Forelimb muscle (tissue), 1 donor: ENCODE results near the gene FHIP2A. TPM values are rescaled to one million over a fixed set of nuclear protein-coding genes. Genes with fewer than 3 reads are reported as not detected.
"Not testable (repeated sequence)": the region's sequence is repeated elsewhere in the genome, so short reads cannot be mapped to it uniquely, and the experiment has no call there.

Experiments
- DNase-seq: peaks from one replicate; pipeline ENCODE4 v3.0.0-alpha.2; 2013; ENCODE audit warnings: low read depth
- polyA plus RNA-seq: library from polyadenylated mRNA; unstranded; fragments of 120-200 nt; gene quantifications from one replicate; pipeline ENCODE4 v1.2.1, GENCODE V29; 2013; ENCODE audit not compliant: insufficient read length

The FHIP2A gene
- polyA plus RNA-seq, 1 donor = 18.8 TPM

DNA sequence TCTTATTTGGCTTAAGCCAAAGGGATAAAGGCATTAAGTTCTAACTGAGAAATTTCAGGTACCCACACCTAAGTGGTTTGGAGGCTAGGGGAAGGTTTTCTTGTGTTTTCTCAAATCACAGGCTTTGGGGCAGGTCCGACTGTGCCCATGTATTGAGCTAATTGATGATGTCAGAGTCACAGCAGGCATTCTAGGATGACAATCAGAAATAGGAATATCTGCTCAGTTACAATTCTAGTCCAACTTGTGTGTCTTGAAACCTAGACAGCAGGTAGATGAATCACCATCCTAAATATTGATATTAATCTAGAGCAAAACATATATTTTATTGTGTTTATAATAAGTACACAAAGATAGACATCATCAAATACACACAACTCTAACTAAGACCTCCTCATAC lies 2.3 kb upstream of the FHIP2A start:
- no peak for DNase-seq

DNA sequence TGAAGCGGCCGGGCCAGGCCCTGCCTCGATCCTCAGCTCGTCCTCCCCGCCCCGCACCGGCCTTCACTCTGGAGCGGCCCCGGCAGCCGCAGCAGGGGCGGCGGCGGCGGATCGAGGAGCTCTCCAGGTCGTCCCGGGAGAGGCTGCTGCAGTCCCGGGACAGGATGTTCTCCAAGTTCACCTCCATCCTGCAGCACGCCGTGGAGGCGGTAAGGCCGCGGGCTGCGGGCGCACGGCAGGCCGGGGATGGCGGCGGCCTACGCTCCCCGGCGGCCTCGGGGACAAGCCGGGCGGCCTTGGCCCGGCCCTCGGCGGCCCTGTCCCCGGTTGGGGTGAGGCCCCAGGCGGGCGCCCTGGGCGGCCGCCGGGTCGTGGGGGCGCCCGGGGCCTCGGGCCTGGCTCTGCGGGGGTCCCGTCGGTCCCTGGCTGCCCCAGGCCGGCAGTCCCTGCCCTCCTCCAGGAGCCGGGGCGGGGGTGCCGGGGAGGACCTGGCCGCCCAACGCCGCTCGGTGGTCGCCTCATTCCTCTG lies 399 bp downstream of the FHIP2A start:
- no peak for DNase-seq

DNA sequence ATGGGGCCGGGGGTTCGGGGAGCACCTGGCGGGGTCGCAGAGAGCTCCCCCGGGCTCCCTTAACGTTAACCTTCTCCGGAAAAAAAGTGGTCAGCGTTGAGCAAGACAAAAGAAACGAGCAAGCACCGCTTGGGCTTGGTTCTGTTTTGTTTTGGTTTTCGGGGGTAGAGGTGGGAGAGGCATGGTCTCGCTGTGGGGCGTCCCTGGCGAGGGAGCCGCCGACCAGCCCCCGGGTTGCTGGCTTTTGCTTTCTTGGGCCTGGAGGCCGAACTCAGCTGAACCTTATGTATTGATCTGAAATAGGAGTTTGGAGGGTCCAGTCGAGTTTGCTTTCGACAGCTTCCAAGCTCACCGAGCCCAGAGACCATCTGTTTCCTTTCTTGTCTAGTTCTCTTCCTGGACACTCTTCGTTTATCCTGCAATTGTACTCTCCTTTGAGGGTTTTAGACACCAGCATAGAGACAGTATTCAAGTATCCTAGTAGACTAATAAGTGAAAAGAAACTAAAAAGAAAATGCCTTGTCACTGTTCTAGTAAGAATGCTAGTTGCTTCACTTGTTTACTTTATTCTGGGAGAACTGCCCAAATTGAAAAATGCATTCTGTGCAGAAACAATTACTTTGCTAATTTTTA lies 980 bp downstream of the FHIP2A start:
- DNase-seq = no peak

DNA sequence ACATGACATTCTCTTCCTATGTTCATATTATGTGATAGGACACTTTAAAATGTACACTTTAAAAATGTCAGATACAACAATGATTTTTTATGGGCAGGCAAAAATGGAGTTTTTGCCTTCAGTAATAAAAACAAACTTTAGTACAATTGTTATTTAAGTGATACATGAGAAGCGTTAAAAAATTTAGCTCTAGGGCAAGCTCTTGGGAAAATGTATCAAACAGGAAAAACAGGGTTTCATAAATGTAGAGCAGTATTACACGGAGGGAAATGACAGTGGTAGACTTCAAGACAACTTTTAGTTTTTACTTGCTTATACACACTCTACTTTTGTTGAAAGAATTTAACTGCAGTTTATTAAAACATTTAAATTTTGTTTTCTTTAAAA lies 1.5 kb downstream of the FHIP2A start:
- DNase-seq = no peak

DNA sequence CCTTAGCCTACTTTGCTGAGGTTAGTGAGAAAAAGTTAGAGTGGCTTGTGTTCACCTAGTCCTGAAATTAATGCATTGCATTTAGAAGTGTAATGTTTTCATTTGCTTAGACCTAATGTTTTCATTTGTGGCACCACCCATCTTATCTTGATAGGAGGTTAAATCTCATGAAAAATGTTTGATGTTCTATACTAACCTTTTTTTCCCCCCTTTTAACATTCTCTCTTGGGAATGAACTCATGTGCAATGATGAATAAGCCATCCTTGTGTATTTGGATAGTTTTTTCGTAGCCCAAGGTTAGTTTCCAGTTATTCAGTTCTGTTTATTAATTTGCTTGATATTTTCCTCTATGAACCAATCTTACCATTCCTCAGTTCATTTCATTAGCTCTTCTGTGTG lies 2.8 kb downstream of the FHIP2A start:
- DNase-seq = no peak

DNA sequence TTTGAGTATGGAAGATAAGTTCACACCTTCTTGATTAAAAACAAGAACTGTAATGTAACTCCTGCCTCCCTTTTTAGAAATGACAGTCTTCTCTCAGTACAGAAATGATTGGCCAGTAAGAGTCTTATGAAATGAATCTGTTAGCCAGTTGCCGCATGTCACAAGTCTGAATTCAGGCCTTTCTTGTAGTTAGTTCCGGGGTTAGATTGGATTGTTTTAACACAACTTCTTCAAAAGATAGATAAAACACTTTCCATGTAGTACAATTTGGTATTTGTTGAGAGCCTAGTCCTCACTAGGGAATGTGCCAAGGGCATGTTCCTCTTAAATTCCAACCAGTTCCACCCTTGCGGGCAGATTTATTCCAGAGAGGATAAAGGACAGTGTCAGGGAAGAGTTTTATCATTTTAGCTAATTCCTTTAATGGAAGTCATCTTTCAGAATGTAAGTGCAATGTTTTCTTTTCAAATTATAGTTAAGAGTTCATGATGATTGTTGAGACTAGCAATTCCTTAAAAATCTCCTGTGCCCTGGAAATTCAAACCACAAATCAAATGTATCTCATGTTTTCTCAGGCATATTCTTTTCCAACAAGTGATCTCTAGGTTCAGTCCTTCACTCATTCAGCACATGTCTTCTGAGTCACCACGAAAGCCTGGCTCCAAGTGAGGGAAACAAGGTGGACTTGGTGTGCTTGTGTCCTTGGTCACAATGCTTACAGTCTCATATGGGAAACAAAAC lies 4.1 kb downstream of the FHIP2A start:
- no peak for DNase-seq

DNA sequence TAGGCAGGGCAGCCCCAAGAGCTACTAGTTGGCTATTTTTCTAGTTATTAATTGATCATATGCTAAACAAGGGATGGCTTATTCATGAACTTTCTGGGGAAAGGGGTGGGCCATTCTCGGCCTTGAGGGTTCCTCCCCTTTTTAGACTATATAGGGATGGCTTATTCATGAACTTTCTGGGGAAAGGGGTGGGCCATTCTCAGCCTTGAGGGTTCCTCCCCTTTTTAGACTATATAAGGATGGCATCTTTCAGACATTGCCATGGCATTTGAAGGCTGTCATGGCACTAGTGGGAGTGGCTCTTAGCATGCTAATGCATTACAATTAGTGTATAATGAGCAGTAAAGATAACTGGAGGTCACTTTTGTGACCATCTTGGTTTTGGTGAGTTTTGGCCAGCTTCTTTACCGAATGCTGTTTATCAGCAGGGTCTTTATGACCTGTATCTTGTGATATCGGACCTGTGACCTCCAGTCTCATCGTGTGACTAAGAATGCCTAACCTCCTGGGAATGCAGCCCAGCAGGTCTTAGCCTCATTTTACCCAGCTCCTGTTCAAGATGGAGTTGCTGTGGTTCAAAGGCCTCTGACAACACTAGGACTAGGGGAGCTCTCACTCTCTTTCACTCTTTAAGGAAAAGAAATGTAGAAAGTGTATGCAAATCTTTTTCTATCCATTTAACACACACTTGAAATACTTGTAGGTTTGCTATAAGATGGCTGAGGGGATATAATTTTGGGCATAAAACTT lies 7.8 kb downstream of the FHIP2A start:
- DNase-seq = no peak

DNA sequence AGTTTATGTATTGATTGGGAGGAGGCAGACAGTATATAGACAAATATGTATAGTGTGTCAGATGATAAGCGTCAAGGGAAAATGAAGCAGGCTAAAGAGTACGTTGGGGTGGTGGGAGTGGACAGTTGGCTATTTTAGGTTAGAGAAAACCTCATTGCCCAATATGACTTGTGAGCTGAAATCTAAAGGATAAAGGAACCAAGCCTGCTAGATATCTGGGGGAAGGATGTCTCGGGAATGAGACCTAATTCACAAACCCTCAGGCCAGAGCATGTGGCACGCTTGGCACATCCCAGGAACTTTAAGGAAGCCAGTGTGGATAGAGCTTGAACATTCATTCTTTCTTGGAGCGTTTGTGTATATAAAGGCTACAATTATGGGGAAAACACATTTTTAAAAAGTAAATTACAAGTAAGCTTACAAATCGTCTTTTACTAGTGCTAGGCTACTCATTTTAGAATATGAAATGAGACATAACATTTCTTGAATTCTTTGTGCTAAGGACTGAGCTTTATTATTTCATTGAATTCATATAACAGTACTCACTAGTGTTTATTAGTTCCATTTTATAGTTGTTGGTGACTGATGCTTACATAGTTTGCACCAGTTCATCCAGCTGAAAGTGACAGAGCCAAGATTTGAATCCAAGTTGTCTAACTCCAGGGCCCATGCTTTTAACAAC lies 9.7 kb downstream of the FHIP2A start:
- no peak for DNase-seq

DNA sequence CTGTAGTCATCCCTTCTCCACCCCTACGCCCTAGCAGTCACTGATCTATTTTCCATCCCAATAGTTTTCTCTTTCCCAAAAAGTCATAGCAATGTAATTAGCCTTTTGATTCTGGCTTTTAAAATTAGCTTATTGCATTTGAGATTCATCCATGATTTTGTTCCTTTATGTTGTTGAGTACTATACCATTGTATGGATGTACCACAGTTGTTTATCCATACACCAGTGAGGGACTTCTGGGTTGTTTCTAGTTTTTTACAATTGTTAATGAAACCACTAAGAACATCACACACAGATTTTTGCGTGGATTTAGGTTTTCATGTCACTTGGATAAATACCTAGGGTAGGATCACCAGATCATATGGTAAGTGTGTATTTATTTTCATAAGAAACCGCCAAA lies 16.1 kb downstream of the FHIP2A start:
- no peak for DNase-seq

DNA sequence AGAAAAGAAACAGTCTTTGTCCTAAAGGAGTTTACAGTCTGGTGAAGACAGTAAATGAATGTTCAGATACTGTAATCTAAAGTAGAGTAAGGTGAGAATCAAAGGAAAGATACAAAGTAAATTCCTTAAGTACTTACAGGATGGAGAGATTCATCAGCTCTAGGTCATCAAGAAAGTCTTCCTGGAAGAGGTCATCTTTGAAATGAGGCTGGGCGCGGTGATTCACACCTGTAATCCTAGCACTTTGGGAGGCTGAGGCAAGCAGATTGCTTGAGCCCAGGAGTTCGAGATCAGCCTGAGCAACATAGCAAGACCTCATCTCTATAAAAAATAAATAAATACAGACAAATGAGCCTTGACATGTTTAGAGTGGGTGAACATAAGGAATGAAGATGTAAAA lies 18.3 kb downstream of the FHIP2A start:
- no peak for DNase-seq

DNA sequence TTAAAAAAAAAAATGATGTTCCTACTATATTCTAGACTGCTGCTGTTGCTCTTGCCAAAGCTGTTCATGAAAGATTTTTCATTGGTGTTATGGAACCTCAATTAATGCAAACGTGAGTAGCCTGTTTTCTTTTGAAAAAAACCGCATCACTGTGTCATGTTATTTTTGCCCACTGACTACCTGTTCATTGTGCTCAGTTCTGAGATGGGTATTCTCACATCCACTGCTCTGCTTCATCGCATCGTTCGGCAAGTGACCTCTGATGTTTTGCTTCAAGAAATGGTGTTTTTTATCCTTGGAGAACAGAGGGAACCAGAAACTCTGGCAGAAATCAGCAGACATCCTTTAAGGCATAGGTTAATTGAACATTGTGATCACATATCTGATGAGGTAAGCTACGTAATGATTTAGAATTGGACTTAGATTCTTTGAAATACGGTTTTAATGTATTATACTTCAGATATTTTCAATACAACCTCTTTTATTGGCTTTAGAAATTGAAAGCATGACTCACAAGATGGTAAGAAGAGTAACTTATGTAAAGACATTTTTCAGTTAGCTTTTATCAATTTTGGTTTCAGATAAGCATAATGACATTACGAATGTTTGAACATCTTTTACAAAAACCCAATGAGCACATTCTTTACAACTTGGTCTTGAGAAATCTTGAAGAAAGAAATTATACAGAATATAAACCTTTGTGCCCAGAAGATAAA lies 24.6 kb downstream of the FHIP2A start:
- DNase-seq = no peak

DNA sequence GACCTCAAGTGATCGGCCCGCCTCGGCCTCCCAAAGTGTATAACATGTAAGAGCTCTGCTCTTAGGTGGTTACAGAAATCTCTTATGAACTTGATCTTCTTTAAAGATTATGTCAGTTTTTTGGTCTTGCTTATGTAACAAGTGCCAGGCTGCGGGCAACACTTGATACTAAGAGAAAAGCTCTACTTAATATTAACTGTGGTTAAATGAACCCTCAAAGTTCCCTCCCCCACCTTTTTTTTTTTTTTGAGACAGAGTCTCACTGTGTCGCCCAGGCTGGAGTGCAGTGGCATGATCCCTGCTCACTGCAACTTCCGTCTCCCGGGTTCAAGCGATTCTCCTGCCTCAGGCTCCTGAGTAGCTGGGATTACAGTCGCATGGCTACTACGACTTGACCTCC lies 25.9 kb downstream of the FHIP2A start:
- not testable (repeated sequence) for DNase-seq

DNA sequence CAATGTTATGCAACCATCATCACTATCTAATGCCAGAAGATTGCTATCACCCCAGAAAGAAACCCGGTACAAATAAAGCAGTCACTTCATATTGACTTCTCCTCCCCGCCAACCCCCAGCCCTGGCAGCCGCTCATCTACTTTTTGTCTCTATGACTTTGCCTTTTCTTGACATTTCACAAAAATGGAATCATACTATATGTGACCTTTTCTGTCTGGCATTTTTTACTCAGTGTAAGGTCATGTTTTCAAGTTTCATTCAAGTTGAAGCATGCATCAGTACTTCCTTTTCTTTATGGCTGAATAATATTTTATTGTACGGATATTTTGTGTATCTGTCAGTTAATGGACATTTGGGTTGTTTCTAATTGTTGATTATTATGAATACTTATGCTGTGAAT lies 28.1 kb downstream of the FHIP2A start:
- no peak for DNase-seq

DNA sequence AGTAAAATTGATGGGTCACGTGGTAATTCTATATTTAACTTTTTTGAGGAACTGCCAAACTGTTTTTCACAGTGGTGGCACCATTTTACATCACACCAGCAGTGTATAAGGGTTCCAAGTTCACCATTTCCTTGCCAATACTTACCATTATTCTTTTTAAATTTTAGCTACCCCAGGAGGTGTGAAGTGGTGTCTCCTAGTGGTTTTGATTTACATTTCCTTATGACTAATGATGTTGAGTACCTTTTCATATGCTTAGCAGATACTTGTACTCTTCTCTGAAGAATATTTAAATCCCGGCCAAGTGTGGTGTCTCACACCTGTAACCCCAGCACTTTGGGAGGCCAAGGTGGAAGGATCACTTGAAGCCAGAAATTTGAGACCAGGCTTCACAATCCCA lies 28.5 kb downstream of the FHIP2A start:
- no peak for DNase-seq

DNA sequence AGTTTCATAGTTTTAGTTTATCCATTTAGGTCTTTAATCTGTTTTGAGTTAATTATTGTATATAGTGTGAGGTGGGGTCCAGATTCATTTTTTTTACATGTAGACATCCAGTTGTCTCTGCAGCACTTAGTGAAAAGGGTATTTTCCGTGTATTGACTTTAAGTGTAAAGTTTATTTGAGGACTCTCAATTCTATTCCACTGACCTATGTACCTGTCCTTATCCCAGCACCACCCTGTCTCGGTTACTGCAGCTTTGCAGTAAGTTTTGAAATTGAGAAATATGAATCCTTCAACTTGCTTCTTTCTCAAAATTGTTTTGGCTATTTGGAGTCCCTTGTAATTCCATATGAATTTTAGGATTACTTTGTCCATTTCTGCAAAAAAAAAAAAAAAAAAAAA lies 29.8 kb downstream of the FHIP2A start:
- DNase-seq = no peak

DNA sequence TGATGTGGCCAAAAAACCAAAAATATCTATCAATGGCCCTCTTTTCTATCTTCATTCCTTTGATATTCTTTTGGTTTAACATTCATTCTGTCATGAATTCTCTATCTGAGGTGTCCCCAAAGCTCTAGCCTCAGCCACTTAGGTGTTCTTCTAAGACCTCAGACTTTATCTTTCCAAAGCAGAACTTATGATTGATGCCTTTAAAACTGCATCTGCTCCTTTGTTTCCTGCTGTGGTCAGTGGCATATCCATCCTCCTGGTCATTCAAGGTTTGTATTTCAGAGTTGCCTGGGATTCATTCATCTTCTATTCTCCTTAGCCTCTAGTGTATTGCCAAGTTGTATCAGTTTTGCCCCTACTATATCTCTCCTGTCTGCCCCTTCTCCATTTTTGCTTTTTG lies 30.6 kb downstream of the FHIP2A start:
- DNase-seq = no peak

DNA sequence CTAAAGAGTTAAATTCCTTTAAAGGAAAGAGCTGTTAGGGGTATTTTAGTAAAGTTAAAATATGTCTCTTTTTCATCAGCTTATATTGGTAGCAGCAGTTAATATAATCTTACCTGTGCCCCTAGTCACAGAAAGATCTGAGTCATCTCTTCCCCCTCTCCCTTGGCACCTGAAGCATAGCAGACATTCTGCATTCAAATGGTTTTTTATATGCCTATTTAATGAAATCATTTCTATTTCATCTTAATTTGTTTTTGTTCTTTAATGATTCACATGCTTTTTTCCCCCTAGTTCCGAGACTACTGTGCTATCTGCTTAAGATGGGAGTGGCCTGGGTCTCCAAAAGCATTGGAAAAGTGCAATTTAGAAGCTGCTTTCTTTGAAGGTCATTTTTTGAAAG lies 33.3 kb downstream of the FHIP2A start:
- no peak for DNase-seq

DNA sequence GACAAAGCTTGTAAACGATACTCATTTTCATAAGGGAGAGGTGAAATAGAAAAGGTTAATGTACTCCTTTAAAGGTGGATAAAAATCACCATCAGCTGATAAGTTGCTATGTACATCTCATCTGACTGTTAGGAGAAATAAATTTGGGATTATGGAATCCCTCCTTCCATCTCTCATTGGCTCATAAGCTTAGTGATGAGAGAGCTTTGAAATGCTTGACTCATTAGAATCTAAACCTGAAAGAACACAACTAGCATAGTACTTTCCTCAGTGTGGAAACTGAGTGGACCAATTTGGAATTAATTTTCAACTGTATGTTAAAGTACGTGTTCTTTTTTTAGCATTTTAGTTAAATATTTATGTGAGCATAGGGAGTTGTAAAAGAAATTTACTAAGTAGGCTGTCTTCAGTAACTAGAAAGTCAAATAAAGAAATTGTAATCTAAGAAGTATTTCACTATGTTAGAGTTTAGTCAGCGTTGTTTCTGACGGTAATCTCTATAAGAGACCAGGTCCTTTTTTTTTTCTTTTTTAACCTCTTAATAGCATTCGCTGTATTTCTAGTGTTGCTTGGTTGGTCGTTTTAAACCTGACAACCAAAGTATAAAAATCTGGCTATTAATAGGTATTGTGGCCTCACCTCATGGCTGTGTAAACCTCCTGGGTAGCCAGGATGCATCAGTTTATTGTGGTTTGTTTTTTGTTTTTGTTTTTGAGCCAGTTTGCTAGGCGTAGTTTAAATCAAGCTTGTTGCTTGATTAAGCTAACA lies 34.4 kb downstream of the FHIP2A start:
- no peak for DNase-seq

DNA sequence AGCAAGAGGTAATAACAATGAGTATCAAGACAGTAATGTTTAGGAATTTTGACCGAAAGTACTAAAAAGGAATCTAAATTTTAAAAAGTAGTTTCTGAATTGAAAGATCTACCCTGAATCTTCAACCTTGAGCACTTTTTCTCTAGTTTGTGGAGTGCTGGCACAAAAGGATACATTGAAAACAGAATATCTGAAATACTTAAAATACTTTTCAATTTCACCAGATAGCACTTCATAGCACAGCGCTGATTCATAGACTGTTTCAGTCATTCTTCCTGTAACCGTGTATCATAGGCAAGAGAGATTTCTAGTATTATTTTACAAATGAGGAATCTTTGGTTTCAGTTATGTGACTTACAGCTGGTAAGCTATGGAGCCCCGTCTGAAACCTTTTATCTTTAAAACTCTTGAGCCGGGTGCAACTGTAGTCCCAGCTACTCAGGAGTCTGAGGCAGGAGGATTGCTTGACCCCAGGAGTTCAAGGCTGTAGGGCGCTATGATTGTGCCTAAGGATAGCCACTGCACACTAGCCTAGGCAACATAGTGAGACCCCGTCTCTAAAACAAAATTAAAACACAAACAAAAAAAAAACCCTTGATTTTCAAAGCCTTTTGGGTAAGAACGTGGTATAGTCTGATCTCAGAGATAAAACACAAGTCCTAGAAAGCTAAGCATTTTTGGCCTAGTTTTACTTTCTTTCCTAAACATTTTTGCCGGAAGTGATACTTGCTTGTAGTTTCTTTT lies 35.1 kb downstream of the FHIP2A start:
- DNase-seq = no peak

DNA sequence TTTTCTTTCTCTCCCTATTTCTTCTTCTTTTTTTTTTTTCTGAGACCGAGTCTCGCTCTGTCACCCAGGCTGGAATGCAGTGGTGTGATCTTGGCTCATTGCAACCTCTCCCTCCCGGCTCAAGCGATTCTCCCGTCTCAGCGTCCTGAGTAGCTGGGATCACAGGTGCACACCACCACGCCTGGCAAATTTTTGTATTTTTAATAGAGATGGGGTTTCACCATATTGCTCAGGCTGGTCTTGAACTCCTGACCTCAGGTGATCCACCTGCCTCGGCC lies 35.6 kb downstream of the FHIP2A start:
- not testable (repeated sequence) for DNase-seq
